DOHH2 (cell line): ENCODE measurements around the gene SCN1B.

ENCODE experiments used
- H3F3A ChIP-seq: fragments of 200-600 bp; sonication (generic), shearing (Covaris generic); 2 replicates; pipeline ENCODE4 v1.6.0; 2016; ENCODE audit warnings: antibody characterized with exemption, mild to moderate bottlenecking; ENCODE audit not compliant: control insufficient read depth, insufficient read depth
- H3K27ac ChIP-seq: fragments of 200-600 bp; sonication (generic); 2 replicates; pipeline ENCODE4 v1.5.1; 2014; ENCODE audit warnings: low read depth, mild to moderate bottlenecking, low read length, moderate library complexity
- H3K27me3 ChIP-seq: fragments of 200-600 bp; sonication (generic); 2 replicates; pipeline ENCODE4 v1.6.1; 2014; ENCODE audit warnings: mild to moderate bottlenecking, low read length, mixed read lengths; ENCODE audit not compliant: control insufficient read depth
- H3K36me3 ChIP-seq: fragments of 200-600 bp; sonication (generic); 2 replicates; pipeline ENCODE4 v1.6.1; 2014; ENCODE audit warnings: mild to moderate bottlenecking, low read length, moderate library complexity, mixed read lengths; ENCODE audit not compliant: control insufficient read depth
- H3K4me1 ChIP-seq: fragments of 200-600 bp; sonication (generic); 2 replicates; pipeline ENCODE4 v1.6.1; 2014; ENCODE audit warnings: mild to moderate bottlenecking, low read length, mixed read lengths; ENCODE audit not compliant: control insufficient read depth
- H3K4me2 ChIP-seq: fragments of 200-600 bp; sonication (generic); 2 replicates; pipeline ENCODE4 v1.6.0; 2014; ENCODE audit warnings: mild to moderate bottlenecking, low read length, moderate library complexity
- H3K4me3 ChIP-seq: fragments of 200-600 bp; sonication (generic); 2 replicates; pipeline ENCODE4 v1.5.1; 2014; ENCODE audit warnings: mild to moderate bottlenecking, low read length, mixed read lengths
- H3K79me2 ChIP-seq: fragments of 200-600 bp; sonication (generic); 2 replicates; pipeline ENCODE4 v1.6.1; 2014; ENCODE audit warnings: mild to moderate bottlenecking, low read length, mixed read lengths; ENCODE audit not compliant: control insufficient read depth
- H3K9me2 ChIP-seq: fragments of 200-600 bp; sonication (generic); replicated peaks from 2 replicates; pipeline ENCODE4 v1.6.1; 2014; ENCODE audit warnings: mild to moderate bottlenecking, low read length, mixed read lengths; ENCODE audit not compliant: control insufficient read depth
- H3K9me3 ChIP-seq: fragments of 200-600 bp; sonication (generic); 2 replicates; pipeline ENCODE4 v1.6.1; 2014; ENCODE audit warnings: antibody characterized with exemption, low read length, mixed read lengths; ENCODE audit not compliant: control insufficient read depth, insufficient read depth
- H4K20me1 ChIP-seq: fragments of 200-600 bp; sonication (generic); 2 replicates; pipeline ENCODE4 v1.6.0; 2014; ENCODE audit warnings: low read depth, mild to moderate bottlenecking, antibody characterized with exemption, low read length, moderate library complexity; ENCODE audit not compliant: control insufficient read depth, insufficient read depth
- EZH2phosphoT487 ChIP-seq: fragments of 200-600 bp; sonication (generic); IDR thresholded peaks from 2 replicates; pipeline ENCODE4 v1.6.1; 2017; ENCODE audit warnings: borderline replicate concordance, mild to moderate bottlenecking, antibody characterized with exemption, low read length, moderate library complexity, mixed read lengths
- TF ChIP-seq, protein P1 (sequence below): fragments of 200-600 bp; sonication (generic); IDR thresholded peaks from one replicate; pipeline ENCODE4 v1.5.1; 2014; ENCODE audit warnings: antibody characterized with exemption, mild to moderate bottlenecking, low read depth, low read length; ENCODE audit not compliant: poor library complexity, severe bottlenecking

Gene SCN1B

DNA sequence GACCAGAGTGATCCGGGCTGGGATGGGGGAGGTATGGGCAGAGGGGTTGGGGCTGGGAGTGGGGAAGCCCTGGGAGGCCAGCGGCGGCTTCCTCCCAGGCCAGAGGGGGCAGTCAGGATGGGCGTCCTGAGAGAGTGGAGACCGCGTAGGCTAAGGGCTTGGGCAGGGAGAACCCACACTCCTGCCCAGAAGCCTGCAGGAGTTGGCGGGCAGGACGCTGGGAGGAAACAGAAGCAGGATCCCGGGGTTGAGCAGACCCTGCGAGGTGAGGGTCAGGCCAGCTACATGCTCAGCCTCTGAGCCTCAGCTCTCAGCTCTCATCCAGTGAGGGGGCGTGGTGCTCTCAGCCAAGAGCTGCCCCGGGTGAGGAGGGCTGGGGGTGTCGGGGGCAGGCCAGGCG lies 7.8 kb upstream of the SCN1B start:
- no peaks in the 10 kb centered on the region for H3K9me3 ChIP-seq
- H4K20me1 ChIP-seq = no peaks in the 10 kb centered on the region
- H3K79me2 ChIP-seq = no peaks in the 10 kb centered on the region
- no peak overlapping the region for H3K27ac ChIP-seq
- no peak overlapping the region for H3K4me3 ChIP-seq
- peaks cover 88% of the 10 kb centered on the region for H3K36me3 ChIP-seq
- no peak for TF ChIP-seq EZH2phosphoT487
- TF ChIP-seq, protein P1, sequence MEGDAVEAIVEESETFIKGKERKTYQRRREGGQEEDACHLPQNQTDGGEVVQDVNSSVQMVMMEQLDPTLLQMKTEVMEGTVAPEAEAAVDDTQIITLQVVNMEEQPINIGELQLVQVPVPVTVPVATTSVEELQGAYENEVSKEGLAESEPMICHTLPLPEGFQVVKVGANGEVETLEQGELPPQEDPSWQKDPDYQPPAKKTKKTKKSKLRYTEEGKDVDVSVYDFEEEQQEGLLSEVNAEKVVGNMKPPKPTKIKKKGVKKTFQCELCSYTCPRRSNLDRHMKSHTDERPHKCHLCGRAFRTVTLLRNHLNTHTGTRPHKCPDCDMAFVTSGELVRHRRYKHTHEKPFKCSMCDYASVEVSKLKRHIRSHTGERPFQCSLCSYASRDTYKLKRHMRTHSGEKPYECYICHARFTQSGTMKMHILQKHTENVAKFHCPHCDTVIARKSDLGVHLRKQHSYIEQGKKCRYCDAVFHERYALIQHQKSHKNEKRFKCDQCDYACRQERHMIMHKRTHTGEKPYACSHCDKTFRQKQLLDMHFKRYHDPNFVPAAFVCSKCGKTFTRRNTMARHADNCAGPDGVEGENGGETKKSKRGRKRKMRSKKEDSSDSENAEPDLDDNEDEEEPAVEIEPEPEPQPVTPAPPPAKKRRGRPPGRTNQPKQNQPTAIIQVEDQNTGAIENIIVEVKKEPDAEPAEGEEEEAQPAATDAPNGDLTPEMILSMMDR = no peak
- H3K4me1 ChIP-seq = no peaks in the 10 kb centered on the region
- no peaks in the 10 kb centered on the region for H3K27me3 ChIP-seq
- H3K9me2 ChIP-seq = no peaks in the 10 kb centered on the region
- H3K4me2 ChIP-seq = no peak overlapping the region
- H3F3A ChIP-seq = no peaks in the 10 kb centered on the region

DNA sequence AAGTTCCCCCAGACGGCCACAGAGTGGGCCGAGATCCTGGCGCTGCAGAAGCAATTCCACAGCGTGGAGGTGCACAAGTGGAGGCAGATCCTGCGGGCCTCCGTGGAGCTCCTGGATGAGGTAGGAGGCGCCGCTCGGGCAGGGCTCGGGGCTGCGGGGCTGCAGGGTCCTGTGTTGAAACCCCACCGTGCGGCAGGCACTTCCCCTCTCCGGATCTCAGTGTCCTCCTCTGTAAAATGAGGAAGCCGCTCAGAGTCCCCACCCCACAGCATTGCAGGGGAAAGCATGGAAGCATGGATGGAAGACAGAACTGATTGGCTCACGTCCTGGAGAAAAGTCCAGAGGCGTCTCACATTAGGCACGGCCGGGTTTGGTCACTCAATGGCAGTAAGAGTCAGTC lies 6.8 kb upstream of the SCN1B start:
- Histone ChIP-seq H4K20me1 (no peaks in the 10 kb centered on the region), H3K4me1 (no peaks in the 10 kb centered on the region), H3K36me3 (peaks cover 90% of the 10 kb centered on the region), H3K4me3 (no peak overlapping the region), H3K9me2 (no peaks in the 10 kb centered on the region), H3K4me2 (no peak overlapping the region), H3K79me2 (no peaks in the 10 kb centered on the region), H3K27me3 (no peaks in the 10 kb centered on the region), H3K9me3 (no peaks in the 10 kb centered on the region), H3F3A (no peaks in the 10 kb centered on the region), H3K27ac (no peak overlapping the region)
- no peak for TF ChIP-seq EZH2phosphoT487
- TF ChIP-seq, protein P1 = no peak

DNA sequence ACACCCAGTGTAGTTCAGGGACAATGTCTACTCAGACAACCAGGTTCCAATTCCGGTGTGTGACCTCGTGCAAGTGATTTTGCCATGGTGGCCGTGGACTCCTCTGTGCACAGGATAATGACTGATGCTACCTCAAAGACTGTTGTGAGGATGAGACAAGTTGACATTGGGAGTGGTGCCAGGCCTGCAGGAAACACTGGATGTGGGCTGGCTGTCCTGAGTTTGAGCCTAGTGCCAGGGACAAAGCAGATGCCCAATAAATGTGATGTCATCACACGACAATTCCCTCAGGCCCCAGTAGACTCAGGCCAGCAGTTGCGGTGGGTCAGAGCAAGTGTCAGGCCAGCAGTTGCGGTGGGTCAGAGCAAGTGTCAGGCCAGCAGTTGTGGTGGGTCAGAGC lies 6.2 kb upstream of the SCN1B start:
- Histone ChIP-seq H3K4me1 (no peaks in the 10 kb centered on the region), H3K4me3 (no peak overlapping the region), H3K27ac (no peak overlapping the region), H3K79me2 (no peaks in the 10 kb centered on the region), H3K9me3 (no peaks in the 10 kb centered on the region), H3K27me3 (no peaks in the 10 kb centered on the region), H3K4me2 (no peak overlapping the region), H3K9me2 (no peaks in the 10 kb centered on the region), H4K20me1 (no peaks in the 10 kb centered on the region), H3K36me3 (peaks cover 83% of the 10 kb centered on the region), H3F3A (no peaks in the 10 kb centered on the region)
- TF ChIP-seq, protein P1 = no peak
- no peak for TF ChIP-seq EZH2phosphoT487

DNA sequence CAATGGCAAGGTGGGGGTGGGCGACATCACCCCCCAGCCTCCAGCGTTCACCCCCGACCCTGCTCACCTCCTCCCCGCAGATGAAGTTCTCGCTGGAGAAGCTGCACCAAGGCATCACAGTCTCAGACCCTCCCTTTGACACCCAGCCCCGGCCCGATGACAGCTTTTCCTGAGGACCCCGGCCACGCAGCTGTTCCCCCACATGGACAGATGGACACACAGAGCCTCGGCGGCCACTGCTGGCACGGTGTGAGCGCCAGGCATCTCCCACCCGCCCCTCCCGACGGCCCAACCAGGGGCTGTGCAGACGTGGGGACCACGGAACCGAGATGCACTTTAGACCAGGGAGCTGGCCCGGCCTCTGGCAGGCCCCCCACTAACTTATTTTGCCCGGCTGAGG lies 4.3 kb upstream of the SCN1B start:
- Histone ChIP-seq H4K20me1 (0 out of 2 replicates have a peak, but pooled peaks cover 3% of the 10 kb centered on the region), H3K36me3 (peaks cover 69% of the 10 kb centered on the region), H3K27ac (no peak overlapping the region), H3K4me2 (no peak overlapping the region), H3K9me3 (no peaks in the 10 kb centered on the region), H3F3A (0 out of 2 replicates have a peak, but pooled peaks cover 3% of the 10 kb centered on the region), H3K4me3 (no peak overlapping the region), H3K27me3 (peaks cover 8% of the 10 kb centered on the region), H3K79me2 (no peaks in the 10 kb centered on the region), H3K9me2 (no peaks in the 10 kb centered on the region), H3K4me1 (peaks cover 3% of the 10 kb centered on the region; the same call in 1 of the 2 replicates)
- TF ChIP-seq EZH2phosphoT487 = no peak
- TF ChIP-seq, protein P1 = no peak
